H1 (cell line): ENCODE data around the gene ADGRV1. TPM values are rescaled to one million over a fixed set of nuclear protein-coding genes. Genes with fewer than 3 reads are reported as not detected.

Experiments used
- CTCF ChIA-PET: fragments of 300-600 bp; sonication (Branson Sonifier 250); formaldehyde crosslinking; loops from one replicate; lab custom pipeline; 2021; ENCODE audit not compliant: partially characterized antibody; lab: Charles Lee
- POLR2A ChIA-PET: fragments of 300-600 bp; sonication (Branson Sonifier 250); formaldehyde crosslinking; loops from one replicate; lab custom pipeline; 2021; ENCODE audit warnings: inconsistent platforms; ENCODE audit not compliant: partially characterized antibody; lab: Charles Lee
- DNase-seq, 2 experiments: peaks; one replicate each; pipeline versions ENCODE4 v3.0.0 to v3.0.0-alpha.2; 2010 to 2022; ENCODE audit warnings: low spot score in 2 of 2, low read depth in 1 of 2, mixed read lengths in 1 of 2
- FAIRE-seq: peaks from 2 replicates; lab custom pipeline; 2011; peaks lifted over from hg19 to GRCh38; lab: Jason Lieb, UNC
- H2AFZ ChIP-seq: 2 replicates; pipeline ENCODE4 v1.8.1; 2012; ENCODE audit warnings: low read length, inconsistent platforms
- H2AK5ac ChIP-seq: 2 replicates; pipeline ENCODE4 v1.6.1; 2013; ENCODE audit warnings: low read depth, low read length
- H2BK120ac ChIP-seq: replicated peaks from 2 replicates; pipeline ENCODE3; 2013; ENCODE audit warnings: low read depth, low read length, inconsistent platforms
- H2BK12ac ChIP-seq: 2 replicates; pipeline ENCODE4 v1.6.1; 2013; ENCODE audit warnings: low read depth, low read length
- H2BK15ac ChIP-seq: 2 replicates; pipeline ENCODE4 v1.6.1; 2013; ENCODE audit warnings: low read length
- H2BK20ac ChIP-seq: 2 replicates; pipeline ENCODE4 v1.6.1; 2013; ENCODE audit warnings: low read length
- H2BK5ac ChIP-seq: 2 replicates; pipeline ENCODE4 v1.6.1; 2013; ENCODE audit warnings: low read depth, low read length
- H3K14ac ChIP-seq: 2 replicates; pipeline ENCODE4 v1.6.1; 2013; ENCODE audit warnings: inconsistent platforms; ENCODE audit not compliant: insufficient read length
- H3K18ac ChIP-seq: 2 replicates; pipeline ENCODE4 v1.6.1; 2013; ENCODE audit warnings: low read length; ENCODE audit errors: extremely low read depth
- H3K23ac ChIP-seq: 2 replicates; pipeline ENCODE4 v1.6.1; 2013; ENCODE audit warnings: inconsistent platforms; ENCODE audit not compliant: insufficient read length
- H3K23me2 ChIP-seq: 2 replicates; pipeline ENCODE4 v1.6.1; 2013; ENCODE audit warnings: low read depth, low read length
- H3K27ac ChIP-seq: 2 replicates; pipeline ENCODE4 v1.6.1; 2011; ENCODE audit warnings: low read depth, low read length, inconsistent platforms
- H3K27me3 ChIP-seq, 4 experiments: replicated peaks in 1 of 4; 1 replicate in 1 of 4; 2 replicates in 3 of 4; pipeline versions ENCODE4 v1.6.1 to v1.8.1; 2011 to 2013; ENCODE audit warnings: low read length in 3 of 4, mild to moderate bottlenecking in 3 of 4, inconsistent platforms in 2 of 4, mixed read lengths in 2 of 4, moderate library complexity in 1 of 4; ENCODE audit not compliant: control insufficient read depth in 3 of 4, insufficient read depth in 3 of 4; ENCODE audit errors: extremely low read depth in 1 of 4
- H3K36me3 ChIP-seq, 4 experiments: 2 replicates each; pipeline versions ENCODE4 v1.6.1 to v1.8.1; 2011 to 2013; ENCODE audit warnings: mild to moderate bottlenecking in 4 of 4, low read length in 3 of 4, moderate library complexity in 2 of 4, control low read depth in 1 of 4, inconsistent platforms in 1 of 4; ENCODE audit not compliant: insufficient read depth in 4 of 4, control insufficient read depth in 2 of 4
- H3K4ac ChIP-seq: replicated peaks from 2 replicates; pipeline ENCODE3; 2013; ENCODE audit warnings: low read length, low read depth, mixed read lengths, inconsistent platforms; ENCODE audit not compliant: insufficient read length
- H3K4me1 ChIP-seq, 4 experiments: replicated peaks in 1 of 4; 1 replicate in 1 of 4; 2 replicates in 3 of 4; pipeline versions ENCODE4 v1.6.1 to v1.8.1; 2011 to 2013; ENCODE audit warnings: low read length in 3 of 4, inconsistent platforms in 2 of 4, mixed read lengths in 1 of 4; ENCODE audit not compliant: insufficient read depth in 4 of 4, control insufficient read depth in 3 of 4
- H3K4me2 ChIP-seq, 2 experiments: 2 replicates each; pipeline versions ENCODE4 v1.6.1 to v1.8.1; 2011 to 2013; ENCODE audit warnings: low read depth in 2 of 2, low read length in 2 of 2, control low read depth in 1 of 2, inconsistent platforms in 1 of 2, mild to moderate bottlenecking in 1 of 2; ENCODE audit not compliant: insufficient read depth in 1 of 2
- H3K4me3 ChIP-seq, 4 experiments: fragments of 200-600, 300-600 bp in 1 of 4; sonication (generic), shearing (Covaris generic), sonication (Bioruptor Twin) in 1 of 4; 2 replicates each; pipeline versions ENCODE4 v1.5.1 to v1.8.1; 2011 to 2016; ENCODE audit warnings: low read length in 4 of 4, low read depth in 3 of 4, control low read depth in 2 of 4, inconsistent platforms in 2 of 4, mild to moderate bottlenecking in 2 of 4, mixed read lengths in 1 of 4, moderate library complexity in 1 of 4; ENCODE audit not compliant: insufficient read depth in 2 of 4; ENCODE audit errors: extremely low read depth in 1 of 4
- H3K56ac ChIP-seq: replicated peaks from 2 replicates; pipeline ENCODE3; 2013; ENCODE audit warnings: low read depth, mild to moderate bottlenecking, mixed read lengths, low read length, inconsistent platforms; ENCODE audit not compliant: insufficient read length
- H3K79me1 ChIP-seq: 2 replicates; pipeline ENCODE4 v1.6.1; 2013; ENCODE audit warnings: low read depth, low read length, control low read depth
- H3K79me2 ChIP-seq, 2 experiments: 2 replicates each; pipeline versions ENCODE4 v1.6.1 to v1.8.1; 2012 to 2013; ENCODE audit warnings: low read length in 2 of 2, mild to moderate bottlenecking in 2 of 2, inconsistent platforms in 1 of 2; ENCODE audit not compliant: insufficient read depth in 2 of 2, control insufficient read depth in 1 of 2
- H3K9ac ChIP-seq, 4 experiments: replicated peaks in 1 of 4; 1 replicate in 1 of 4; 2 replicates in 3 of 4; pipeline versions ENCODE4 v1.6.1 to v1.8.1; 2011 to 2013; ENCODE audit warnings: low read depth in 3 of 4, low read length in 3 of 4, control low read depth in 2 of 4, mild to moderate bottlenecking in 2 of 4, moderate library complexity in 2 of 4, inconsistent platforms in 1 of 4; ENCODE audit errors: extremely low read depth in 1 of 4
- H3K9me3 ChIP-seq, 2 experiments: 2 replicates each; pipeline versions ENCODE4 v1.6.1 to v1.8.1; 2012 to 2013; ENCODE audit warnings: mild to moderate bottlenecking in 2 of 2, moderate library complexity in 2 of 2, control low read depth in 1 of 2, inconsistent platforms in 1 of 2, low read depth in 1 of 2, low read length in 1 of 2, mixed read lengths in 1 of 2; ENCODE audit not compliant: insufficient read depth in 2 of 2
- H4K20me1 ChIP-seq, 2 experiments: replicated peaks in 1 of 2; 2 replicates each; pipeline versions ENCODE3 to v1.8.1; 2011 to 2013; ENCODE audit warnings: inconsistent platforms in 2 of 2, low read length in 2 of 2, mild to moderate bottlenecking in 1 of 2; ENCODE audit not compliant: insufficient read depth in 2 of 2, control insufficient read depth in 1 of 2
- H4K5ac ChIP-seq: 2 replicates; pipeline ENCODE4 v1.6.1; 2013; ENCODE audit warnings: low read length, low read depth, mixed read lengths, inconsistent platforms; ENCODE audit not compliant: insufficient read length
- H4K8ac ChIP-seq: 2 replicates; pipeline ENCODE4 v1.8.0; 2013; ENCODE audit warnings: mild to moderate bottlenecking, moderate library complexity, low read length, inconsistent platforms; ENCODE audit not compliant: insufficient read depth; ENCODE audit errors: extremely low read depth
- H4K91ac ChIP-seq: replicated peaks from 2 replicates; pipeline ENCODE3; 2013; ENCODE audit warnings: low read length, mixed read lengths, inconsistent platforms; ENCODE audit not compliant: insufficient read length
- CTBP2 ChIP-seq: IDR thresholded peaks from 2 replicates; pipeline ENCODE4 v1.7.0; 2011; ENCODE audit warnings: borderline replicate concordance, mild to moderate bottlenecking, moderate library complexity, mixed read lengths, low read length; ENCODE audit not compliant: insufficient read depth, insufficient read length
- FOSL1 ChIP-seq: IDR thresholded peaks from 2 replicates; pipeline ENCODE4 v1.6.1; 2011; ENCODE audit warnings: mild to moderate bottlenecking, low read depth, low read length, moderate library complexity; ENCODE audit not compliant: insufficient read depth
- GABPA ChIP-seq: IDR thresholded peaks from 2 replicates; pipeline ENCODE4 v1.6.1; 2011; ENCODE audit warnings: mild to moderate bottlenecking, low read length, moderate library complexity, borderline replicate concordance; ENCODE audit not compliant: insufficient read depth
- SIRT6 ChIP-seq: IDR thresholded peaks from one replicate; pipeline ENCODE4 v1.7.1; 2012; ENCODE audit warnings: low read length, inconsistent platforms
- SIX5 ChIP-seq: IDR thresholded peaks from 2 replicates; pipeline ENCODE4 v1.6.1; 2011; ENCODE audit warnings: mild to moderate bottlenecking, low read depth, low read length
- WGBS, 2 experiments: shearing (Covaris generic) in 1 of 2; methylation state at CpG; one replicate each; pipeline versions ENCODE4 v1.1.6 to v1.1.7; 2013 to 2015; ENCODE audit warnings: low lambda C conversion rate in 2 of 2, mixed read lengths in 2 of 2, inconsistent platforms in 1 of 2, low coverage in 1 of 2, missing lambda C conversion rate in 1 of 2; ENCODE audit not compliant: insufficient replicate concordance in 2 of 2, insufficient coverage in 1 of 2, insufficient read length in 1 of 2; ENCODE audit errors: extremely low coverage in 1 of 2, missing lambda C conversion rate in 1 of 2; 5-methylcytosine and 5-hydroxymethylcytosine counted together
- polyA plus RNA-seq, 7 experiments: library from polyadenylated mRNA; depleted of rRNA in 3 of 7; stranded (reverse) in 5 of 7; unstranded in 2 of 7; fragments of >200 nt in 5 of 7; fragments of 200-250 nt in 2 of 7; gene quantifications; 1 replicate in 5 of 7; 2 replicates in 1 of 7; 4 replicates in 1 of 7; pipeline versions ENCODE4 v1.2.1 to v1.2.3, GENCODE V29; 2011 to 2013; ENCODE audit warnings: missing spikeins in 2 of 7, mixed read lengths in 2 of 7
- total RNA-seq: library from RNA; stranded (reverse); fragmentation: NEBNext Ultra II Directional; extraction: Animal tissue kit (Norgen Biotek cat#: 25700); gene quantifications from 2 replicates; pipeline ENCODE4 v1.2.1, GENCODE V29; 2021

Gene ADGRV1
- total and polyA plus RNA-seq, 2 of the 8 experiments (the other 6 are each of a cell fraction or from before 2014, with no cell fraction given) = 53.1 to 62.2 TPM

- Histone ChIP-seq H3K14ac (no peak overlapping the region), H3K4me1 (no peaks in the 10 kb centered on the region), H2BK5ac (no peak overlapping the region), H3K56ac (no peak overlapping the region), H3K79me1 (no peaks in the 10 kb centered on the region), H3K4me2 (no peak overlapping the region), H4K91ac (no peak overlapping the region), H4K5ac (no peak overlapping the region), H3K79me2 (no peaks in the 10 kb centered on the region), H2AK5ac (no peak overlapping the region), H3K9ac (no peak overlapping the region), H3K23me2 (no peaks in the 10 kb centered on the region), H2BK20ac (no peak overlapping the region), H2BK12ac (no peak overlapping the region), H3K9me3 (peaks cover 0 to 3% of the 10 kb centered on the region in 2 experiments; a peak in 1 of 4 replicates), H3K4me3 (no peak overlapping the region), H2BK15ac (no peak overlapping the region), H3K27ac (no peak overlapping the region), H4K20me1 (no peaks in the 10 kb centered on the region), H3K4ac (no peak overlapping the region), H3K36me3 (peaks cover 6 to 51% (median 27%) of the 10 kb centered on the region in 4 experiments; a peak in 7 of 8 replicates), H2AFZ (no peak overlapping the region), H2BK120ac (no peak overlapping the region), H3K23ac (no peak overlapping the region), H3K27me3 (no peaks in the 10 kb centered on the region), H4K8ac (no peak overlapping the region), H3K18ac (no peak overlapping the region)
- CTCF ChIA-PET = no interaction called here
- FAIRE-seq (no peak), DNase-seq (no peak)
- TF ChIP-seq SIRT6 (no peak), GABPA (no peak), FOSL1 (no peak), CTBP2 (no peak), SIX5 (no peak)
- POLR2A ChIA-PET = no interaction called here
- whole genome bisulfite sequencing, 2 experiments = 95% methylated on average over 4 of the region's 4 CpGs; no CpG with 5 or more reads in 1 of the 2 experiments
Observed at GRCh38 chr5:90680921-90681563, 122.4 kb downstream of the ADGRV1 start.
